ENCODE results near the gene G6PD.
A peak's percentile ranks its signal among the peaks of the same experiment; 100 is the strongest.

The G6PD gene

DNA sequence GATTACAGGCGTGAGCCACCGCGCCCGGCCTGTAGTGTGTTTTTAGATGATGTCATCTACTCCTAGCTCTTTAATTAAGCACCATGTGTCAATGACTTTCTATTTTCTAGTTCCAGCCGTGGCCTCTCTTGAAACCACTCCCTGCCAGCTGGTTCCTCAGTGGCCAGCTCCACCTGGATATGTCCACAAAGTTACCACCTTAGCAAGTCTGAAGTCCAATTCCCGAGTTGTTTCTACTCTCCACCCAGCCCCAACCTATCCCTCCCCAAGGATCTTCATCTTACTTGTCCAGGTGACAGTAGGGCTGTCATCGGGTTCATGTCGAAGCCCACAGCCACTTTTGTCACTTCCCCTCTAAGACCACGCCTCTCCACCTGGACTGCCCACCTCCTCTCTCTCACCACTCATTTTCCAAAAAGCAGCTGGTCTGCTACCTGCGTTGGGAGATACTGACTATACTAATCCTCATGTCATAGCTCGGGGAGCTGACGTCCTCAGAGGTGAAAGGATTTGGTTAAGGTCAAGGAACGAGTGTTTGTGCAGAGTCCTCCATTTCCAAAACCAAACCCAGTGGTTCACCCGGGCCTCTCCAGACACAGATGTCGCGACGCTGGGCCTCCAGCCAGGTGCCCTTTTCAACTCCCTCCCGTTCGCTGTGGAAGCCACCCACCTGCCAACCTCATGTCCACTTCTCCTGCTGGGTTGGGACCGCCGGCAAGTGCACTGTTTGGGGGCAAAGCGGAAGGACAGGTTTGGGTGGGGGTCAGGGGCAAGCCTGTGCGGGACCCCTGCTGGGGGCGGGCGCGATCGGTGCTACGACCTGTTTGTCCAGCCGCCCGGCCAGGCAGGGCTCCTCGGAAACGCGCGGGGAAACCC, 31.3 kb downstream of the G6PD start:
- no peak for DNase-seq (ENCODE audit: low read depth)
- peak overlapping the region; percentile 83 for H3K4me3 ChIP-seq (ENCODE audit: control insufficient read depth, low read depth, low read length)
- TF ChIP-seq, protein P1, sequence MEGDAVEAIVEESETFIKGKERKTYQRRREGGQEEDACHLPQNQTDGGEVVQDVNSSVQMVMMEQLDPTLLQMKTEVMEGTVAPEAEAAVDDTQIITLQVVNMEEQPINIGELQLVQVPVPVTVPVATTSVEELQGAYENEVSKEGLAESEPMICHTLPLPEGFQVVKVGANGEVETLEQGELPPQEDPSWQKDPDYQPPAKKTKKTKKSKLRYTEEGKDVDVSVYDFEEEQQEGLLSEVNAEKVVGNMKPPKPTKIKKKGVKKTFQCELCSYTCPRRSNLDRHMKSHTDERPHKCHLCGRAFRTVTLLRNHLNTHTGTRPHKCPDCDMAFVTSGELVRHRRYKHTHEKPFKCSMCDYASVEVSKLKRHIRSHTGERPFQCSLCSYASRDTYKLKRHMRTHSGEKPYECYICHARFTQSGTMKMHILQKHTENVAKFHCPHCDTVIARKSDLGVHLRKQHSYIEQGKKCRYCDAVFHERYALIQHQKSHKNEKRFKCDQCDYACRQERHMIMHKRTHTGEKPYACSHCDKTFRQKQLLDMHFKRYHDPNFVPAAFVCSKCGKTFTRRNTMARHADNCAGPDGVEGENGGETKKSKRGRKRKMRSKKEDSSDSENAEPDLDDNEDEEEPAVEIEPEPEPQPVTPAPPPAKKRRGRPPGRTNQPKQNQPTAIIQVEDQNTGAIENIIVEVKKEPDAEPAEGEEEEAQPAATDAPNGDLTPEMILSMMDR (IDR thresholded peaks at IDR 0.05; ENCODE audit: control insufficient read depth, insufficient read depth, low read depth, low read length, missing control alignments) = no peak

DNA sequence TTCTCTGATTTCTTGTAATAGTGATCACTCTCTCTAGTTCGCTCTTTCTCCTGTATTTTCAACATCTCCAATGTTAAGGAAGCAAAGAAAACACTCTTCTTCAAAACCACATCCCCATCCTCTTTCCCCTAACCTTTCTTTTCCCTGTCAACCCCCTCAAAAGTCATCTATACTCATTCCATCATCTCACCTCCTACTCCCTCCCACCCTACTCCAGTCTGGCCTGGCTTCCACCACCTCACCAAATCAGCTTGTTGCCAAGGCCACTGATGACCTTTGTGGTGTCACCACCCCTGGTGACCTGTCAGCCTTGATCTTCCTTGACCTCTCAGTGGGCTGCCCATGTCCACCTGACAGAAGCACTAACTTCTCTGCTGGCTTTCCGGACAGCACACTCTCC, 32.9 kb downstream of the G6PD start:
- no peak for DNase-seq (ENCODE audit: low read depth)
- TF ChIP-seq, protein P1 (IDR thresholded peaks at IDR 0.05; ENCODE audit: control insufficient read depth, insufficient read depth, low read depth, low read length, missing control alignments) = no peak
- no peak overlapping the region for H3K4me3 ChIP-seq (ENCODE audit: control insufficient read depth, low read depth, low read length)

DNA sequence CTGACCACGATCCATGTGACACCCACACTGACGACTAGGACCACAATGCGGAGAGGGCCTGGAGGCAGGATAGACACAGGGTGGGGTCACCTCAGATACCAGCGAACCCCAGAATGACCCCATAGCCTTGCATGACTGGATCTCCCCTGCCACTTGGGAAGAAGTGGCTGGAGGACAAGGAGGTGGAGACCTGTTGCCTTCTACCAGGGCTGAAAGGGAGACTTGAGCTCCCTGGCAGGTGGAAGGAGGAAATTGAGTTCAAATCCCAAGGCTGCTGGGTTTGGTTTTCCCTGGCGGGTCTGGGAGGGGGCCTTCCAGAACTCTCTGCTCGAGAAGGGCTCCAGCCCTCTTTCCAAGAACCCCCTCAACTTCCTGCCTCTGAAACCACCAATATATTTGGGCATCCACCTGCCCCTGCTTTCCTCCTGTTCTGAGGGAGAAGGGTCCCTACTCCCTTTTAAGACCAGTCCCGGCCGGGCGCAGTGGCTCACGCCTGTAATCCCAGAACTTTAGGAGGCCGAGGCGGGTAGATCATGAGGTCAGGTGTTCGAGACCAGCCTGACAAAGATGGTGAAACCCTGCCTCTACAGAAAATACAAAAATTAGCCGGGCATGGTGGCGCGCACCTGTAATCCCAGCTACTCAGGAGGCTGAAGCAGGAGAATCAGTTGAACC, 33.6 kb downstream of the G6PD start:
- TF ChIP-seq, protein P1 (IDR thresholded peaks at IDR 0.05; ENCODE audit: control insufficient read depth, insufficient read depth, low read depth, low read length, missing control alignments) = no peak
- no peak overlapping the region for H3K4me3 ChIP-seq (ENCODE audit: control insufficient read depth, low read depth, low read length)
- DNase-seq (ENCODE audit: low read depth) = no peak

DNA sequence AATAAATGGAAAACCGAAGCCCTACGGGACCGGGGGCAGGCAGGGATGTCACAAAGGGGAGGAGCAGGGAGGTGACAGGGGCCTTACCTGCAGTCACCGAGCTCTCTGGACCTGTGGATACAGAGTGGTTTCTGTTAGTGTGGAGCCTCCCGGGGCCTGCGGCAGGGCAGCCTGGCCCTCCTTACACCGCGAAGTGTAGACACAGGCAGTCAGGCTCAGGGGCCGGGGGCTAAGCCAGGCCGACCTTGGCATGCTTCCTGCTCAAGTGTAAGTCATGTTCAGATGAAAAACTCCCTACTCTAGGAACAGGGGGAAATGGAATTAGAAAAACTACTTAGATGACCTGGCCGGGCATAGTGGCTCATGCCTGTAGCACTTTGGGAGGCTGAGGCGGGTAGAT, 34.9 kb downstream of the G6PD start:
- TF ChIP-seq, protein P1 (IDR thresholded peaks at IDR 0.05; ENCODE audit: control insufficient read depth, insufficient read depth, low read depth, low read length, missing control alignments) = no peak
- no peak overlapping the region for H3K4me3 ChIP-seq (ENCODE audit: control insufficient read depth, low read depth, low read length)
- no peak for DNase-seq (ENCODE audit: low read depth)

DNA sequence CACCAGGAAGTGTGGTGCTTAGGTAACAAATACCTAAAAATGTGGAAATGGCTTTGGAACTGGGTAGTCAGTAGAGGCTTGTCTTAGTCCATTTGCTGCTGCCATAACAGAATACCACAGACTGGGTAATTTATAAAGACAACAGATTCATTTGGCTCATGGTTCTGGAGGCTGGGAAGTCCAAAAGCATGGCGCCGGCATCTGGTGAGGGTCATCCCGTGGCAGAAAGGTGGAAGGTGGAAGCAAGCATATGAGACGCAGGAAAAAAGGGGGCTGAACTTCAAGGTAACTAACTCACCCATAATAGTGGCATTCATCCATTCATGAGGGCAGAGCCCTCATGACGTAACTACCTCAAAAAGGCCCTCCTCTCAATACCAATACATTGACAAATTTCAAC, 37.2 kb downstream of the G6PD start:
- TF ChIP-seq, protein P1 (IDR thresholded peaks at IDR 0.05; ENCODE audit: control insufficient read depth, insufficient read depth, low read depth, low read length, missing control alignments) = no peak
- H3K4me3 ChIP-seq (ENCODE audit: control insufficient read depth, low read depth, low read length) = no peak overlapping the region

DNA sequence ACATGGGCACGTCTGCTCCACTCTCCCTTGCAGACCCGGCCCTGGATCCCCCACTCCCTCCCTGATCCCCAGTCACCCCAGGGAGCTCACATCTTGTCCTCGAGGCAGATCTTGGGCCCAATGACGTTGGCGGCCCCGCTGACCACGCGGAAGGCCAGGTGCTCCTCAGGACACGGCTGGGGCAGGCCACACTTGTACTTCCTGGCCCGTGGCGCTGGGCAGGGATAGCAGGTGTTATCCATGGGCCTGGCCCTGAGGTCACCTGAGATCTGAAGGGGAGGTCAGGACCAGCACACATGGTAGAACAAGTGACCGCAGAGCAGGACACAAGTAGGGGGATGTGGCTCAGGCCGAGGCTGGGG, 38.3 kb downstream of the G6PD start:
- DNase-seq (ENCODE audit: low read depth) = no peak
- TF ChIP-seq, protein P1 (IDR thresholded peaks at IDR 0.05; ENCODE audit: control insufficient read depth, insufficient read depth, low read depth, low read length, missing control alignments) = no peak
- no peak overlapping the region for H3K4me3 ChIP-seq (ENCODE audit: control insufficient read depth, low read depth, low read length)

More for the DNA sequence above, 37.2 kb downstream of the G6PD start:
- no peak for DNase-seq (ENCODE audit: low read depth)
